Caki2 (cell line): ENCODE measurements around the gene SMIM24. TPM values are rescaled to one million over a fixed set of nuclear protein-coding genes. Genes with fewer than 3 reads are reported as not detected.
"Not testable (repeated sequence)": the region's sequence is repeated elsewhere in the genome, so short reads cannot be mapped to it uniquely, and the experiment has no call there.

ENCODE experiments used
- DNase-seq: peaks from one replicate; pipeline ENCODE4 v3.0.0-alpha.2; 2015; ENCODE audit warnings: low read depth
- in situ Hi-C: cut with HindIII; loops from 2 replicates; pipeline ENCODE4 v1.10.0; 2016; ENCODE audit warnings: low sequenced_read_pairs, low pct_unique_long_range_greater_than_20kb, mixed read lengths
- total RNA-seq: library from RNA; depleted of rRNA; stranded (reverse); fragments of >200 nt; shearing (Covaris generic); gene quantifications from 2 replicates; pipeline ENCODE4 v1.2.3, GENCODE V29; 2014; ENCODE audit warnings: low replicate concordance

SMIM24 gene
- total RNA-seq, 1 experiment from 2014 or later = not detected

DNA sequence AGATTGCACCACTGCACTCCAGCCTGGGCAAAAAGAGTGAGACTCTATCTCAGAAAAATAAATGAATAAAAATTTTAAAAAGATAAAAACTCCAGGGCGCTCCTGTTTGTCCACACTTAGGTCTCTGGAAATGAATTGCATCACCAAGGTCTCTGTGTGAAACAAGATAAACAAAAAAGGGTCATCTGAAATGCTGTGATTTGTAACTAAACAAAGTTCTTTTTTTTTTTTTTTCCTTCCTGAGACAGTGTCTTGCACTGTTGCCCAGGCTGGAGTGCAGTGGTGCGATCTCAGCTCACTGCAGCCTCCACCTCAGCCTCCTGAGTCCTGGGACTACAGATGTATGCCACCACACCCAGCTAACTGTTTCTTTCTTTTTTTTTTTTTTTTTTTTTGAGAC is 37.3 kb upstream of the SMIM24 start:
- DNase-seq = no peak
- in situ Hi-C loops = no loop called here

DNA sequence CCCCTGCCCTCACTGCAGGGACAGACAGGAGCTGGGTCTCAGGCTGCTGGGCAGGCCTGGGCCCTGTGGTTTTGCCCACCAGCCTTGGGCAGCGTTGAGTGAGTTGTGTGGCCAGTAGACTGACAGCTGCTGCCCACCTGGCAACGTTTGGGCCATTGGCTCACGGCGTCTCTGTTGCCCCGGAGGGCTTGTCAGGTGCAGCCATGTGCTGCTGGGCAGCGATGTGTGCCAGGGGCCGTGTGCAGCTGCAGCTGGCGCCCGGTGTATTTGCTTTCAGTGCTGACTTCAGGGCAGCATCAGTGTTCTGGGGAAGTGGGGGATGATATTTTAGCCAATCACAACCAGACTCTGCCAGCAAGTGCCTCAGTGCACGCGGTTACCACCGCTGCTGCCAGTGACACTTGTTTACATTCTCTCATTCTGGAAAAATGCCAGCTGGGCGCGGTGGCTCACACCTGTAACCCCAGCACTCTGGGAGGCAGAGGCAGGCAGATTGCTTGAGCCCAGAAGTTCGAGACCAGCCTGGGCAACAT is 36.4 kb upstream of the SMIM24 start:
- DNase-seq = no peak
- in situ Hi-C loops = no loop called here

DNA sequence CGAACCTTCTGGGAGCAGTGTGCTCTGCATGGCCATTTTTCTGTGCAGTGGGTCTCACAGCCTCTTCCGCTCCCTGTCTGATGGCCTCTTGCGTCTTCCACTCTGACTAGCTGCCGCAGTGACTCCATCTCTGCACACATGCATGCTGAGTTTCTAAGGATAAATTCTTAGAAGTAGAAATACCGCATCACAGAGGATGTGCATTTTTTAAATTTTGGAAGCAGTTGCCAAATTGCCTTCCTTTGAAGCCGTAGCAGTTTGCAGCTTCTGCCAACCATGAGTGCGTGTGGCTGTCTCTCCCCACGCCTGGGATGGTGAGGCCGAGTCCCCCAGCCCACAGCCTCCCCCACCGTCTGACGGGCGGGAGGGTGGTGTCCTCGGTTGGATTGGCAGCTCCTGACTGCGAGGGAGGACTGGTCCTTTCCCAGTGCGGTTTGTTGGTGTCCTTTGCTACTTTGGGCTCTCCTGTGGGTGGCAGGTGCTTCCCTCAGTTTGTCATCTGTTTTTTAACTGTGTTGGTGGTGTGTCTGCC is 35.6 kb upstream of the SMIM24 start:
- in situ Hi-C loops = no loop called here
- DNase-seq = no peak

DNA sequence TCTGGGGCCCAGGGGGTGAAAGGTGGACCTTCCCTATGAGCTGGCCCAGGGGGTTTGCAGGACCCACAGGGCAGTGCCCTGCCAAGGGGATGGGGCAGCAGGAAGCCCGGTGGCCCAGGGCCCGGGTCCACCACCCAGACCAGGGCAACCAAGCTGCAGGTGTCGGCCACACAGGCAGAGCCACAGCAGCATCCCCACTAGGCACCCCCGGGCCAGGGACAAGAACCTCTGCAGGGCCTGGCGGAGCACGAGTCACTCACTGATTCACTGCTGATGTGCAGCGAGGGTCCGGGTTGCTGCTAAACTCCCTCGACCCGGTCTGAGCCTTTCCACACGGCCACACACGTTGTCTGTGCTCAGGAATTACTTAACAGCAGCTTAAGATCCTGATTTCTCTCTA is 34.6 kb upstream of the SMIM24 start:
- in situ Hi-C loops = no loop called here
- no peak for DNase-seq

DNA sequence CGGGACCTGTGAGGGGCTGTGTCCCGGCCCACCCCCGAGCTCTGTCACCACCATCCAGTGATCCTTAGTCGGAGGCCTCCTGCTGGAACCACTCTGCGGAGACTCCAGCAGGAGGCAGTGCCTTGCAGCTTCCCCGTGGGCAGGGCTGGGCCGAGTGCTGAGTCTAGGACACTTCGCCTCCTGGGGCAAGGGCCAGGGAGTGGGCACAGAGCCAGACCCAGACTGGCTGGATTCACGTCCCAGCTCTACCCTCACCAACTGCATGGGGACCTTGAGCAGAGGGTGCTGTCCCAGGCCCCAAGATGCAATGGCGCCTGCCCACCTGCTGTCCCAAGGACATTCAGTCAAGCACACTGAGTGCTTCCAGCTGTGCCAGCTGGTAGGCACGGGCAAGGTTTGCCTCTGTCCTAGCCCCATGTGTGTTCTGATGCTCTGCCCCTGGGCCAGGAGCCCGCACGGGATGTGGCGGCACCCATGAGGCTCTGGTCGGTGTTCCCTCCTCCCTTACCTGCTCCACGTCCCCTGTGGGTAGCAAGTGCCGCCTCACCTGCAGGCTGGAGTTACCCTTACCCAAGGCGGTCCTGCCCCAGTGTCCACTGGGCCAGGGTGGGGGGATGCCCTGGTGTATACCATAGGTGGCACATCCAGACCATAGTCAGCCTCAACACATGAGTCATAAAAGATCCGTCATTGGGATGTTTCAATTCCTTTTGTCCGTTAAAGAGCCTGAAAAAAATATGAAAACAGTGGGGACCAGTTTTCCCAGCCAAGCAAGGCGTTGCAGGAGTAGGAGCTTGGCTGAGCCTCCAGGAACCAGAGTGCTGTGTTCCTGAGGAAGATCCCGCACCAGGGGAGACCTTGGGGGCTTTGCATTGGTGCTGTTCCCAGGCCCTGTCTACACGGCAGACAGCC is 33.2 kb upstream of the SMIM24 start:
- no peak for DNase-seq
- in situ Hi-C loops = no loop called here

DNA sequence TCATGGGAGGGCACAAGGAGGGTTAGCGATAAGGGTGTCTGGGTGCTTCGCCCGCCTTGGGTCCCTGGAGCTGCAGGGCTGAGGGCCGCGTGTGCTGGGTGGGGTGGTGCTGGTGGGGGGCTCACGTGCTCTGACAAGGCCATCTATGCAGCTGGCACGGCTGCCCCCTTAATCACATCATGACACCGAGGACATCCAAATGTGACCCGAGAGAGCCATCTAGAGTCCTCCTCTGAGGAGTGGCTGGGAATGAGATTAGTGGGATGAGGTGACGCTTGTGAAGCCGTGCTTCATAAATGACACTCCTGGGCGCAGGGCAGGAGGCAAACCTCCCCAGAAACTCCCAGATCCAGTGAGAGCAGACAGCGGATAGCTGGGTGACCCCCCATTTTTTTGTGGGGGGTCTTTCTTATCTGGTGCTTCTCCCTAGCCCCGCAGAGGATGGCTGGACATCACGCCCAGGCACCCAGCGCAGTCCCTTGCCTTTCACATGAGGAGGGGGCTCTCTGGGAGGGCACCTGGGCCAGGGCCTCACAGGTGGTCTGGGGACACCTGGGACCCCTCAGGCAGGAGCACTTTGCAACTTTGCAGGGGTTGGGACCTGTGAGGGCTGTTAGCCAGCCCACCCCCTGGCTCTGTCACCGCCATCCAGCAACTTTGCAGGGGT is 32.4 kb upstream of the SMIM24 start:
- no peak for DNase-seq
- in situ Hi-C loops = no loop called here

DNA sequence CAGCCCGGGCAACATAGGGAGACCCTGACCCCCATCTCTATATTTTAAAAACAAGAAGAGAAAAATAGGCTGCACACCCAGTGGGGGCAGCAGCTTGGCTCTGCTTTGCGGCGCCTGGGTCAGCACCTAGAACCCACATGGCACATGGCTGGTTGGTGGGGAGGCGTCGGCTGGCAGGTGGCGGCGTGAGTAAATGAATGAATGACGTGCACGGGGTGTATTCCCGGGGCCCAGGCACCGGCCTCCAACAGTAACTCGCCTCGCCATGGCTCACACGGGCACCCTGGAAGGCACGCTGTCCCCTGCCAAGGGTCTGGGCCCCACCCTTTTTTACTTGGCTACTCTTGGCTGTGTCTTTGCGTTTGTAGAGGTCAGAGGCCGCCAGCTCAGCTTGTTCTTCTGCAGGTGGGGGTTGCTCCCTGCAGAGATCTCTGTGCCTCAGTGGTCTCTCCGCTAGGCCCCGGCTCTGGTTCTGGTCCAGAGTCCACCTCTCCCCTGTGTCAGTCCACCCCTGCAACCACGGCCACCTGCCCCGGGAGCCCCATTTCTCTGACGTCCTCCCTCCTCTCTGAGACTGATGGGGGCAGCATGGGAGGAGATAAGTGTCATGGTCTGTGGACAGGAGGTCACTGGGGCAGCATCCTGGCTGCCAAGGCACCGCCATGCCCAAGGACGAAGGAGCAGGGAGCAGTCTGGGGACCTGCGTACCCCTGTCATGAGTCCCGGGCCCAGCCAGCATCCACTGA is 31.4 kb upstream of the SMIM24 start:
- DNase-seq = no peak
- in situ Hi-C loops = no loop called here

DNA sequence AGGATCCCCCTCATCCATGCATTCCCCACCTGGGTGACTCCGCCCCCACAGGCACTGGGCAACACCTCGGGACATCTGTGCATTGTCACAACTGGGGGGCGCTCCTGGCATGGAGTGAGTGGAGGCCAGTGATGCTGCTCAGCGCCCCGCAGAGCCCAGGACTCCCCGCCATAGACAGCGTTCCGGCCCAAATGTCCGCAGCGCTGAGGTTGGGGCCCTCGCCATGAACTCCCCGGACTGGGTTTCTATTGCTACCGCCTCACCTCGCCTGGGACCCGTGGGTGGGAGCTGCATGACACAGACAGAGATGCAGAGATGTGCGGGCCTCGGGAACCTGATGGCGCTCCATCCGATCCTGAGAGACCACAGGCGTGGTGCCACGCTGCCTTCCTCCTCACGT is 30.4 kb upstream of the SMIM24 start:
- DNase-seq = no peak
- in situ Hi-C loops = no loop called here

DNA sequence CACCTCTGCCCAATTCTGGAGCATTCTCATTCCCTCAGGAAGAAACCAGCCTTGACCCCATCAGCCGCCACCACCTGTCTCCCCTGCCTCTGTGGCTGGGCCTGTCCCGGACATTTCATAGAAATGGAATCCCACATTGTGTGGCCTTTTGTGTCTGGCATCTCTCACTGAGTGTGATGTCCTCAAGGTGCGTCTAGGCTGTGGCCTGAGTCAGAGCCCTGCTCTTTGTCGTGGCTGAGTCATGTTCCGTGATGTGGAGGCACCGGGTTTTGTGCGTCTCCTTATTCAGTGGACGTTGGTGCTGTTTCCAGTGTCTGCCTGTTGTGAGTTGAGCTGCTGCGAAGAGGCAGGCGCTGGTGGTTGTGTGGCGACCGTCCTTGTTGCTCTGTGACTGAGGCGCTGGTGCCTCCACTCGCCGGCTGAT is 29.3 kb upstream of the SMIM24 start:
- peak; percentile 19 for DNase-seq
- in situ Hi-C loops = no loop called here

DNA sequence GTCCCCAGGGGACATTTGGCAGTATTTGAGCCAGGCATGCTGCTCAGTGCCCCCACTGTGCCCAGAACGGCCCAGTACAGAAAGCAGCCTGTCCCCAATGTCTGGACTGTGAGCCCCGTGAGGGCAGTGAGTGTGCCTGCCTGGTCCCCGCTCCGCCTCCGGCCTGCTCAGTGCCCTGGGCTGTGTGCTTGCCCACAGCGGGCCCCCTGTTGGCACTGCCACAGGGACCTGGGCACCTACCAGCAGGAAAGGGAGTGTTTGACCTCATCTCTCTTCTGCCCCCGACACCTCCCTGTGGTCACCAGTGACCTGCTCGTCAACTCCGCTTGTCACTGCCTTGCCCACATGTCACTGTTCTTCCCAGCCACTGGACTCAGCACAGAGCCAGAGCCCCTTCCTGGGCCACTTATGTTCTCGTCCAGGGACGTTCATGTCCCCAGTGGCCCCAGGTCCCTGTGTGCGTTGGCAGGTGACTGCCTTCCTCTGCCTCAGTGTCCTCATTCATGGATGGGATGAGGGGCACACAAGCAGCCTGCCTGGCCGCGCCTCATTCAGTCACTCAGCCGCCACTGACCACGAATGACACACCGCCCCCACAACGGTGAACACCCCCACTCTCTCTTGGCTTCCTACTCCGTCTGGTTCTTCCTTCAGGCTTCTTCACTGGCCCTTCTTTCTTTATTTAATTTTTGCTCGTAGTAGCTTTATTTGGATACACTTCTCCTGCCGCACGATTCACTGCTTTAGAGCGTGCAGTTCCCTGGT is 28.6 kb upstream of the SMIM24 start:
- in situ Hi-C loops = no loop called here
- no peak for DNase-seq

DNA sequence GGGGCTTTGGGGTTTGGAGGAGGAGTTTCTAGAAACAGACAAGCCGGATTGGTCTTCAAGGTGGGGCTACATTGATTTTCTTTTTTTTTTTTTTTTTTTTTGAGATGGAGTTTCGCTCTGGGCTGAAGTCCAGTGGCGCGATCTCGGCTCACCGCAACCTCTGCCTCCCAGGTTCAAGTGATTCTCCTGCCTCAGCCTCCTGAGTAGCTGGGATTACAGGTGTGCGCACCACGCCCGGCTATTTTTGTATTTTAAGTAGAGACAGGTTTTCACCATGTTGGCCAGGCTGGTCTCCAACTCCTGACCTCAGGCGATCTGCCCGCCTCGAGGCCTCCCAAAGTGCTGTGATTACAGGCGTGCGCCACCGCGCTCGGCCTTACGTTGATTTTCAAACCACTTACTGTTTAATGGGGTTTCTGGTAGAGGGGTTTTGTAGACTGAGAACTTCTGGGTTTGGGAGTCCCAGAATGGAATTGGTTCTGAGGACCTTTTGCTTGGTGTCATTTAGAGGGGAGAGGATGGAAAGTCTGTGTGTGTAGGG is 27.9 kb upstream of the SMIM24 start:
- DNase-seq, in situ Hi-C loops: not testable (repeated sequence)

DNA sequence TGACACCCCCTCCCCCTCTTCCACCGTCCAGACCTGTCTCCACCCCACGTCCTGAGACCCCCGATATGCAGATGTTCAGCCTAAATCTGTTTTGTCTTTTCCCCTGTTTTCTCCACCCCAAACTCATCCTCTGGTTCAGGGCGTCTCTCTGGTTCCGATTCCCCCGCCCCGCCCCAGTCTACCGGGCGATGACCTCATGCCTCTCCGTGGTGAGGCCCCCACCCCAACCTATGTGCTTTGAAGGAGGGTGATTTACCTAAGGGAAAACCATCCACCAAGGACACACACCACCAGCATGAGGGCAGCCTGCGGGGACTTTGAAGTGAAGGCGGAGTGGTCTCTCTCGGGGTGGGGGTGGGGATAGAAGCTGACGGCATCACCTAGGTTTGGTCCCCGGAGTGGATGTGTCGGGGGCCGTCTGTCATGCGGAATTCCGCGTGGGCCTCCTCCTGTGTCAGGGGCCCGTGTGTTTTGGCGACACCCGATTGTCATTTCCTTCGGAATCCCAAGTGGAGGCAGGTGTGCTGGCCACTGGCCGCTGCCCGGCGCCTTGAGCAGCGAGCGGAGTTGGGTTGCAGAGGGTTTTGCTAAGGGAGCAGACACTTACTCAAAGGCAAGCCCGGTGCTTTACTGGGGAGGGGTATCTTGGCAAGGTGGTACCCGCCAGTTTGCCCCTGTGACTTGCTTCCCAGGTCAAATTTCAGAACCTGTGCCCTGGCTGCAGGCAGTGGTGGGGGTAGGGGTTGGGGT is 27.2 kb upstream of the SMIM24 start:
- DNase-seq = no peak
- in situ Hi-C loops = no loop called here

DNA sequence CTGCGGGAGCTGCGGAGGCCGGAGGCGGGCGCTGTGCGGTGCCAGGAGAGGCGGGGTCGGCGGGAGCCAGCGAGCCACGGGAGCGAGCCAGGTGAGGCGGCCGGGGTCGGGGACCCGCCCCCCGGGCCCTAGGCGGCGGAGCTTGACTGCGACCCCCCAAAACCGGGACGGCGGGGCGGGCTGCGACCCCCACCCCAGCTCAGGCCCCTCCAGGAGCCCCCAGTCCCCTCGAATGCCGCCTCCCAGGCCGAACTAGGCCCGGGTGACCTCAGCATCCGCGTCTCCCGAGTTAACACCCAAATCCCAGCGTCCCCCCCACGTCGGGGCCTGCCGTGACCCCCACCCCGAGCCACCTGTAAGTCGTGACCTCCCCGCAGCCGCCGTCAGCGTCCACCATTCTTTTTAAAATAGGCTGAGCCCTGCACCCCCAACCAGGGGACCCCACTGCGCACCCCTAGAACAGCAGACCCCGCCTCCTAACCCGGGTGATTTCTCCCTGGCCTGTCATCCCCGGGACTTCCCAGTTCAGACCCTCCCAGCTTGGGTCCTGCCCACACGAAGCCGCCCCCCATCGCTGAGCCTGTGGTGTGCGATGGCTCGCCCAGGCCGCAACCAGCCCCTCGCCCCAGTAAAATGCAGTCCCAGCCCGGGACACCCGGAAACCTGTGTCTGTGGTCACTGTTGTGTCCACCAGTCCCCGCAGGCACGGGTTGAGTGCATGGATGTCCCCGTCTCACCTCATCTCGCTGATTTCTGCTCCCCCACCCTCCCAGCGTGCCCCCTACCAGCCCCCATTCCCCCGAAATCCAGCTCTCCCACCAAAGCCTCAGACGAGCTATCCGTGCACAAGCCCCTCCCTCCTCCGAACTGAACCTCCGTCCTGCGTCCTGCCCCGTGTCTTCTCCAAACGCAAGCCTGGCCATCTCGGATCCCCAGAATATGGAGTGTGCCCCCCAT is 26.3 kb upstream of the SMIM24 start:
- no peak for DNase-seq
- in situ Hi-C loops = no loop called here

DNA sequence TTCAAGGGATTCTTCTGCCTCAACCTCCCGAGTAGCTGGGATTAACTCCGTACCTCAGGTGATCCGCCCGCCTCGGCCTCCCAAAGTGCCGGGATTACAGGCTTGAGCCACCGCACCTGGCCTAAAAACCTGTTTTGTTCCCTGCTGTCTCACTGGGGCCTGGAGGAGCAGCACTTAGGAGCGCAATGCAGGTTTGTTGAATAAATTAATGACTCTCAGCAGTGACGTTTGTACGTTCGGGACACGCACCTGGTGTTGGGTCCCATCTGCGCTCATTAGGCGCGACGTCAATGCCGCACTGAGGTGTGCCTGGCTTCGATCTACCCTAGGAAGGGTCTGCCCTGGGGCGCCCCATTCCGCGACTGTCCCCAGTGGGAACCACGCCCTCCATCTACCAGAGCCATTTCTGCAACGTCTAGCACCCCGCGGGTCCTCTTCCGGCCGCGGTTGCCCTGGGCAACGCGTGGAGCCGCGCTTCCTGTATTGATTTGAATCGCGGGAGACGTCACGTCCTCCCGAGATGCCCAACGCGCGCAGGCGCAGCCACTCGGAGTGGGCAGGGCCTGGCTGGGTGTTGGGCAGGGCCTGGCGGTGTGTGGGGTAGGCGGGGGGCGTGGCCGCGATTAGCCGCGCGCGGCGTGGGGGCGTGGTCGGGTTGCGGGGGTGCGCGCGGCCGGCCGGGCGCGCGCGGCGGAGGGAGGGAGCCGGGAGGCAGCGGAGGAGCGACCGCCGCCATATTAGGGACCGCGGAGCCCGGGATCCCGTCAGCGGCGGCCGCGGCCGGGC is 25.5 kb upstream of the SMIM24 start, which contains the start of gene FZR1:
Gene FZR1, plus strand, starts transcription at position 714 of the 786 bp plus-strand sequence. CDS start 16,679 bp downstream, outside the sequence.
- DNase-seq = peak; percentile 93
- in situ Hi-C loops = no loop called here

DNA sequence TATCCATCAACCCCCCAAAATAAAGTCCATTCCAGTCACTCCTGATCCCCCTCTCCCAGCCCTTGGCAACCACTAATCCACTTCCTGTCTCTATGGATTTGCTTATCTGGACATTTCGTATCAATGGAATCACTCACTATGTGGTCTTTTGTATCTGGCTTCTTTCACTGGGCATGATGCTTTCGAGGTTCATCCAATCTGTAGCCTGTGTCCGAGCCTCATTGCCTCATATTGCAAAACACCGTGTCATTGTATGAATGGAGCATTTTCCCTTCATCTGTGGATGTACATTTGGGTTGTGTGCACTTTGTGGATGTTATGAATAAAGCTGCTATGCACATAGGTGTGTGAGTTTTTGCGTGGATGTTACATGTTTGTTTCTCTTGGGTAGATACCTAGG is 24.4 kb upstream of the SMIM24 start:
- DNase-seq = no peak
- in situ Hi-C loops = no loop called here
